IMR-90 (cell line): ENCODE measurements around the gene LRRC47.

Experiments used
- CEBPB ChIP-seq: IDR thresholded peaks from 2 replicates; pipeline ENCODE4 v1.6.1; 2012; ENCODE audit warnings: low read depth, low read length, improper control_type of control experiment
- CHD1 ChIP-seq: IDR thresholded peaks from 2 replicates; pipeline ENCODE4 v1.6.1; 2012; ENCODE audit warnings: low read depth, low read length, improper control_type of control experiment
- CTCF ChIP-seq: conservative IDR thresholded peaks from 2 replicates; pipeline ENCODE4 v1.5.1; 2012; ENCODE audit warnings: mild to moderate bottlenecking, low read depth, low read length, improper control_type of control experiment
- MAZ ChIP-seq: IDR thresholded peaks from 2 replicates; pipeline ENCODE4 v1.6.1; 2012; ENCODE audit warnings: low read depth, mild to moderate bottlenecking, low read length, improper control_type of control experiment, moderate library complexity, borderline replicate concordance
- MXI1 ChIP-seq: IDR thresholded peaks from 2 replicates; pipeline ENCODE4 v1.6.1; 2012; ENCODE audit warnings: low read depth, mild to moderate bottlenecking, low read length, moderate library complexity, borderline replicate concordance
- POLR2A ChIP-seq: IDR thresholded peaks from 2 replicates; pipeline ENCODE4 v1.6.1; 2012; ENCODE audit warnings: mild to moderate bottlenecking, low read depth, low read length
- RAD21 ChIP-seq: IDR thresholded peaks from 2 replicates; pipeline ENCODE4 v1.6.1; 2012; ENCODE audit warnings: low read length, improper control_type of control experiment
- RFX5 ChIP-seq: IDR thresholded peaks from 2 replicates; pipeline ENCODE4 v1.8.0; 2012; ENCODE audit warnings: low read depth, mild to moderate bottlenecking, low read length, moderate library complexity
- SMC3 ChIP-seq: fragments of 150-350 bp; IDR thresholded peaks from 2 replicates; pipeline ENCODE4 v1.6.1; 2016; ENCODE audit warnings: low read depth, mild to moderate bottlenecking, antibody characterized with exemption, low read length, moderate library complexity

GRCh38 chr1:3787745-3788605, 8.3 kb downstream of the LRRC47 start:
- TF ChIP-seq MXI1 (no peak), CTCF (no peak), CEBPB (no peak), RAD21 (no peak), POLR2A (no peak), SMC3 (no peak), MAZ (no peak), RFX5 (no peak), CHD1 (no peak)
